HG03095 (cell line): ENCODE data around the gene ZNF296.

ENCODE experiments used
- ATAC-seq: cut with Tn5 transposase; IDR thresholded peaks from one replicate; pipeline ENCODE4 v1.9.1; 2021; ENCODE audit warnings: moderate library complexity; ENCODE audit not compliant: unreplicated experiment

The ZNF296 gene

GRCh38 chr19:45027371-45027770 lies 48.9 kb downstream of the ZNF296 start:
- no peak for ATAC-seq

- ATAC-seq = no peak
These were observed 51.0 kb downstream of the ZNF296 start for GRCh38 chr19:45025264-45025663.

- ATAC-seq = no peak
These were observed 53.2 kb downstream of the ZNF296 start for GRCh38 chr19:45023048-45023447.

- no peak for ATAC-seq
These were observed 54.3 kb downstream of the ZNF296 start for GRCh38 chr19:45021971-45022370.
